IMR-90 (cell line): ENCODE measurements around the gene RBFOX1. TPM values are rescaled to one million over a fixed set of nuclear protein-coding genes. Genes with fewer than 3 reads are reported as not detected.

Experiments
- ATAC-seq: fragments of 200-7000 bp; cut with Tn5 transposase; 2 replicates; pipeline ENCODE4 v1.9.1; 2020; ENCODE audit warnings: low read depth, mild to moderate bottlenecking, moderate library complexity
- BruUV-seq: library from RNA; stranded (reverse); fragments of 400-500 nt; replicated peaks from 2 replicates; lab custom pipeline; 2021; lab: Mats Ljungman, UMichigan
- CTCF ChIA-PET: fragments of 300-600 bp; formaldehyde crosslinking; extraction: SDS; loops from one replicate; lab custom pipeline; 2021; ENCODE audit warnings: antibody characterized with exemption; lab: Yijun Ruan, JAX
- POLR2A ChIA-PET: fragments of 300-600 bp; sonication (Branson Sonifier 250); formaldehyde crosslinking; loops from one replicate; lab custom pipeline; 2022; ENCODE audit warnings: antibody characterized with exemption; ENCODE audit not compliant: unreplicated experiment; lab: Charles Lee
- DNase-seq: peaks from one replicate; pipeline ENCODE4 v3.0.0; 2013
- H2AFZ ChIP-seq: replicated peaks from 2 replicates; pipeline ENCODE3; 2013; ENCODE audit warnings: low read length, mild to moderate bottlenecking; ENCODE audit not compliant: poor library complexity
- H2AK5ac ChIP-seq: 2 replicates; pipeline ENCODE4 v1.6.1; 2013; ENCODE audit warnings: low read depth, low read length, inconsistent platforms
- H2AK9ac ChIP-seq: replicated peaks from 2 replicates; pipeline ENCODE3; 2013; ENCODE audit warnings: mild to moderate bottlenecking, low read depth, low read length, moderate library complexity; ENCODE audit not compliant: poor library complexity
- H2BK120ac ChIP-seq: 2 replicates; pipeline ENCODE4 v1.6.1; 2013; ENCODE audit warnings: low read depth, low read length, inconsistent platforms
- H2BK15ac ChIP-seq: 3 replicates; pipeline ENCODE4 v1.6.1; 2013; ENCODE audit warnings: low read depth, low read length, inconsistent platforms
- H2BK20ac ChIP-seq: 2 replicates; pipeline ENCODE4 v1.6.1; 2013; ENCODE audit warnings: low read depth, mild to moderate bottlenecking, inconsistent platforms, low read length, moderate library complexity
- H2BK5ac ChIP-seq: 2 replicates; pipeline ENCODE4 v1.6.1; 2013; ENCODE audit warnings: mild to moderate bottlenecking, low read depth, low read length, inconsistent platforms; ENCODE audit not compliant: poor library complexity, severe bottlenecking
- H3K14ac ChIP-seq: replicated peaks from 2 replicates; pipeline ENCODE4 v1.6.1; 2013; ENCODE audit warnings: low read depth, low read length, inconsistent platforms
- H3K18ac ChIP-seq: 2 replicates; pipeline ENCODE4 v1.6.1; 2013; ENCODE audit warnings: low read depth, low read length, control low read depth
- H3K23ac ChIP-seq: 2 replicates; pipeline ENCODE4 v1.6.1; 2013; ENCODE audit warnings: low read depth, low read length, inconsistent platforms
- H3K27ac ChIP-seq: 2 replicates; pipeline ENCODE4 v1.5.1; 2013; ENCODE audit warnings: mild to moderate bottlenecking, control low read depth, low read length; ENCODE audit not compliant: insufficient read depth
- H3K27me3 ChIP-seq: 2 replicates; pipeline ENCODE4 v1.6.1; 2013; ENCODE audit warnings: low read length; ENCODE audit not compliant: control insufficient read depth, insufficient read depth
- H3K36me3 ChIP-seq: 2 replicates; pipeline ENCODE4 v1.6.1; 2013; ENCODE audit warnings: low read length, mixed read lengths; ENCODE audit not compliant: control insufficient read depth, insufficient read depth
- H3K4ac ChIP-seq: 2 replicates; pipeline ENCODE4 v1.6.1; 2013; ENCODE audit warnings: low read depth, low read length, inconsistent platforms
- H3K4me1 ChIP-seq: 2 replicates; pipeline ENCODE4 v1.6.1; 2013; ENCODE audit warnings: low read length, mixed read lengths; ENCODE audit not compliant: control insufficient read depth, insufficient read depth
- H3K4me2 ChIP-seq: 2 replicates; pipeline ENCODE4 v1.6.1; 2013; ENCODE audit warnings: low read depth, mild to moderate bottlenecking, control low read depth, low read length, moderate library complexity
- H3K4me3 ChIP-seq: 2 replicates; pipeline ENCODE4 v1.5.1; 2013; ENCODE audit warnings: low read depth, mild to moderate bottlenecking, control low read depth, low read length, moderate library complexity; ENCODE audit not compliant: insufficient read depth
- H3K56ac ChIP-seq: 2 replicates; pipeline ENCODE4 v1.6.1; 2013; ENCODE audit warnings: low read length, inconsistent platforms; ENCODE audit not compliant: insufficient read depth; ENCODE audit errors: extremely low read depth
- H3K79me1 ChIP-seq, 2 experiments: 2 replicates each; pipeline ENCODE4 v1.6.1; 2013; ENCODE audit warnings: low read length in 2 of 2, inconsistent platforms in 1 of 2, low read depth in 1 of 2
- H3K9ac ChIP-seq: 2 replicates; pipeline ENCODE4 v1.6.1; 2013; ENCODE audit warnings: low read depth, low read length, control low read depth
- H3K9me1 ChIP-seq: 2 replicates; pipeline ENCODE4 v1.6.1; 2013; ENCODE audit warnings: low read length, inconsistent platforms; ENCODE audit not compliant: insufficient read depth
- H3K9me3 ChIP-seq: 2 replicates; pipeline ENCODE4 v1.6.1; 2013; ENCODE audit warnings: low read length; ENCODE audit not compliant: control insufficient read depth, insufficient read depth
- H4K20me1 ChIP-seq: 2 replicates; pipeline ENCODE4 v1.6.1; 2013; ENCODE audit warnings: low read length, inconsistent platforms; ENCODE audit not compliant: insufficient read depth
- H4K5ac ChIP-seq: 2 replicates; pipeline ENCODE4 v1.6.1; 2013; ENCODE audit warnings: mild to moderate bottlenecking, low read depth, low read length, control low read depth
- H4K8ac ChIP-seq, 2 experiments: 2 replicates each; pipeline ENCODE4 v1.6.1; 2013; ENCODE audit warnings: low read depth in 2 of 2, low read length in 2 of 2, control low read depth in 1 of 2, inconsistent platforms in 1 of 2
- H4K91ac ChIP-seq: 2 replicates; pipeline ENCODE4 v1.6.1; 2013; ENCODE audit warnings: low read depth, low read length, inconsistent platforms; ENCODE audit not compliant: insufficient read depth
- BHLHE40 ChIP-seq: fragments of 150-350 bp; IDR thresholded peaks from 2 replicates; pipeline ENCODE4 v1.6.1; 2016; ENCODE audit warnings: mild to moderate bottlenecking, low read depth, low read length
- CEBPB ChIP-seq: IDR thresholded peaks from 2 replicates; pipeline ENCODE4 v1.6.1; 2012; ENCODE audit warnings: low read depth, low read length, improper control_type of control experiment
- CHD1 ChIP-seq: IDR thresholded peaks from 2 replicates; pipeline ENCODE4 v1.6.1; 2012; ENCODE audit warnings: low read depth, low read length, improper control_type of control experiment
- FOS ChIP-seq: fragments of 150-350 bp; IDR thresholded peaks from 2 replicates; pipeline ENCODE4 v1.6.1; 2016; ENCODE audit warnings: low read depth, low read length
- MAFK ChIP-seq: IDR thresholded peaks from 2 replicates; pipeline ENCODE4 v1.6.1; 2012; ENCODE audit warnings: low read depth, low read length, improper control_type of control experiment
- MAZ ChIP-seq: IDR thresholded peaks from 2 replicates; pipeline ENCODE4 v1.6.1; 2012; ENCODE audit warnings: low read depth, mild to moderate bottlenecking, low read length, improper control_type of control experiment, moderate library complexity, borderline replicate concordance
- MXI1 ChIP-seq: IDR thresholded peaks from 2 replicates; pipeline ENCODE4 v1.6.1; 2012; ENCODE audit warnings: low read depth, mild to moderate bottlenecking, low read length, moderate library complexity, borderline replicate concordance
- NFE2L2 ChIP-seq: fragments of 150-350 bp; IDR thresholded peaks from 2 replicates; pipeline ENCODE4 v1.6.1; 2016; ENCODE audit warnings: low read depth, mild to moderate bottlenecking, low read length
- POLR2A ChIP-seq: IDR thresholded peaks from 2 replicates; pipeline ENCODE4 v1.6.1; 2012; ENCODE audit warnings: mild to moderate bottlenecking, low read depth, low read length
- RAD21 ChIP-seq: IDR thresholded peaks from 2 replicates; pipeline ENCODE4 v1.6.1; 2012; ENCODE audit warnings: low read length, improper control_type of control experiment
- RCOR1 ChIP-seq: IDR thresholded peaks from 2 replicates; pipeline ENCODE4 v1.6.1; 2012; ENCODE audit warnings: mild to moderate bottlenecking, low read length, improper control_type of control experiment; ENCODE audit not compliant: insufficient replicate concordance
- RFX5 ChIP-seq: IDR thresholded peaks from 2 replicates; pipeline ENCODE4 v1.8.0; 2012; ENCODE audit warnings: low read depth, mild to moderate bottlenecking, low read length, moderate library complexity
- SMC3 ChIP-seq: fragments of 150-350 bp; IDR thresholded peaks from 2 replicates; pipeline ENCODE4 v1.6.1; 2016; ENCODE audit warnings: low read depth, mild to moderate bottlenecking, antibody characterized with exemption, low read length, moderate library complexity
- WGBS, 2 experiments: methylation state at CpG; one replicate each; pipeline versions ENCODE4 v1.1.5 to v1.1.7; 2013; ENCODE audit warnings: missing lambda C conversion rate in 2 of 2; ENCODE audit not compliant: insufficient read length in 1 of 2; ENCODE audit errors: extremely low coverage in 2 of 2; 5-methylcytosine and 5-hydroxymethylcytosine counted together
- dilution Hi-C: fragments of 300-500 bp; cut with HindIII; formaldehyde crosslinking; loops from one replicate; pipeline ENCODE4 v1.14.3; 2018; ENCODE audit warnings: low sequenced_read_pairs; ENCODE audit not compliant: unreplicated experiment
- in situ Hi-C: fragments of 300-500 bp; cut with MboI; formaldehyde crosslinking; loops from 3 replicates; pipeline ENCODE4 v1.14.3; 2019; ENCODE audit warnings: low sequenced_read_pairs, inconsistent platforms, mixed read lengths
- intact Hi-C: fragments of 100-400 bp; cut with micrococcal nuclease; formaldehyde crosslinking; loops from 2 replicates; pipeline ENCODE4 v1.10.0; 2022
- polyA plus RNA-seq, 3 experiments: library from polyadenylated mRNA; depleted of rRNA; stranded (reverse); fragments of >200 nt; gene quantifications; 2 replicates each; pipeline ENCODE4 v1.2.3, GENCODE V29; 2012; ENCODE audit warnings: low replicate concordance in 1 of 3
- total RNA-seq: library from RNA; depleted of rRNA; stranded (reverse); fragments of >200 nt; gene quantifications from 2 replicates; pipeline ENCODE4 v1.2.3, GENCODE V29; 2012
- TF ChIP-seq, protein P1 (sequence below): conservative IDR thresholded peaks from 2 replicates; pipeline ENCODE4 v1.5.1; 2012; ENCODE audit warnings: mild to moderate bottlenecking, low read depth, low read length, improper control_type of control experiment
- TF ChIP-seq, protein P2 (sequence below): fragments of 150-350 bp; IDR thresholded peaks from 2 replicates; pipeline ENCODE4 v1.6.1; 2017; ENCODE audit warnings: mild to moderate bottlenecking, antibody characterized with exemption, low read length, low read depth
- TF ChIP-seq, protein P3 (sequence below): fragments of 150-350 bp; IDR thresholded peaks from 2 replicates; pipeline ENCODE4 v1.6.1; 2016; ENCODE audit warnings: low read depth, mild to moderate bottlenecking, low read length, moderate library complexity, borderline replicate concordance

The RBFOX1 gene
- total and polyA plus RNA-seq, 2 of the 4 experiments (the other 2 are of a cell fraction) = not detected

DNA sequence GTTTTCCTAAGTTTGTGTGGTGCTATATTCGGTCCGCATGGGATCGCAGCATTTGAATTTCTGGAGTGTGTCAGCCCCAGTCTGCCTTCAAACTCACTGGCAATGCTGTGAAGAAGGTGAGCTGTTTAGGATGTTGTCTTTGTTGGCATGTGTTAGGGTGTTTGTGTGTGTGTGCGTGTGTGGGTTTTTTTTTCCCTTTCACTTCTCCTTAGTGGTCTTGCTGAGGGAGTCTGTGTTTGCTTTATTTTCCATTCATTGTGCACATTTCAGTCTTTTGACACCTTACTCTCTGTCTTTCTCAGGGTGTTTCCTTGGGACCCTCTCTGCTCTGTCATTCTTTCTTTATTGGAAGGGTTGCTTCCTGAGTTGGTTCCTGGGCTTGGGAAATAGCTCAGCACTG lies 27.7 kb upstream of the RBFOX1 start:
- BruUV-seq = no TSS peak
- no peak for DNase-seq
- Histone ChIP-seq H3K27ac (no peak overlapping the region), H3K18ac (no peak overlapping the region), H2BK120ac (no peak overlapping the region), H3K79me1 (no peaks in the 10 kb centered on the region), H3K56ac (no peak overlapping the region), H2AFZ (no peak overlapping the region), H4K5ac (no peak overlapping the region), H4K20me1 (no peaks in the 10 kb centered on the region), H3K27me3 (no peaks in the 10 kb centered on the region), H2BK5ac (no peak overlapping the region), H3K4me1 (no peaks in the 10 kb centered on the region), H3K4me2 (no peak overlapping the region), H4K8ac (no peak overlapping the region), H3K4me3 (no peak overlapping the region), H3K14ac (no peak overlapping the region), H4K91ac (no peak overlapping the region), H3K36me3 (no peaks in the 10 kb centered on the region), H2BK15ac (no peak overlapping the region), H3K4ac (no peak overlapping the region), H2BK20ac (no peak overlapping the region), H3K9me1 (no peaks in the 10 kb centered on the region), H2AK9ac (no peak overlapping the region), H3K9me3 (peaks cover 8% of the 10 kb centered on the region), H2AK5ac (no peak overlapping the region), H3K9ac (no peak overlapping the region), H3K23ac (no peak overlapping the region)
- dilution Hi-C loops (no loop called here), in situ Hi-C loops (no loop called here), intact Hi-C loops (no loop called here)
- POLR2A ChIA-PET = no interaction called here
- WGBS, 2 experiments = no CpG with 5 or more reads among the region's 4 CpGs
- CTCF ChIA-PET = no interaction called here
- ATAC-seq = no peak
- no peak for TF ChIP-seq RAD21
- TF ChIP-seq SMC3 = no peak
- TF ChIP-seq MAFK = no peak
- TF ChIP-seq RCOR1 = no peak
- no peak for TF ChIP-seq MXI1
- TF ChIP-seq MAZ = no peak
- TF ChIP-seq BHLHE40 = no peak
- no peak for TF ChIP-seq CHD1
- no peak for TF ChIP-seq NFE2L2
- TF ChIP-seq POLR2A = no peak
- TF ChIP-seq RFX5 = no peak
- TF ChIP-seq CEBPB = no peak
- TF ChIP-seq, protein P1, sequence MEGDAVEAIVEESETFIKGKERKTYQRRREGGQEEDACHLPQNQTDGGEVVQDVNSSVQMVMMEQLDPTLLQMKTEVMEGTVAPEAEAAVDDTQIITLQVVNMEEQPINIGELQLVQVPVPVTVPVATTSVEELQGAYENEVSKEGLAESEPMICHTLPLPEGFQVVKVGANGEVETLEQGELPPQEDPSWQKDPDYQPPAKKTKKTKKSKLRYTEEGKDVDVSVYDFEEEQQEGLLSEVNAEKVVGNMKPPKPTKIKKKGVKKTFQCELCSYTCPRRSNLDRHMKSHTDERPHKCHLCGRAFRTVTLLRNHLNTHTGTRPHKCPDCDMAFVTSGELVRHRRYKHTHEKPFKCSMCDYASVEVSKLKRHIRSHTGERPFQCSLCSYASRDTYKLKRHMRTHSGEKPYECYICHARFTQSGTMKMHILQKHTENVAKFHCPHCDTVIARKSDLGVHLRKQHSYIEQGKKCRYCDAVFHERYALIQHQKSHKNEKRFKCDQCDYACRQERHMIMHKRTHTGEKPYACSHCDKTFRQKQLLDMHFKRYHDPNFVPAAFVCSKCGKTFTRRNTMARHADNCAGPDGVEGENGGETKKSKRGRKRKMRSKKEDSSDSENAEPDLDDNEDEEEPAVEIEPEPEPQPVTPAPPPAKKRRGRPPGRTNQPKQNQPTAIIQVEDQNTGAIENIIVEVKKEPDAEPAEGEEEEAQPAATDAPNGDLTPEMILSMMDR = no peak
- TF ChIP-seq, protein P2, sequence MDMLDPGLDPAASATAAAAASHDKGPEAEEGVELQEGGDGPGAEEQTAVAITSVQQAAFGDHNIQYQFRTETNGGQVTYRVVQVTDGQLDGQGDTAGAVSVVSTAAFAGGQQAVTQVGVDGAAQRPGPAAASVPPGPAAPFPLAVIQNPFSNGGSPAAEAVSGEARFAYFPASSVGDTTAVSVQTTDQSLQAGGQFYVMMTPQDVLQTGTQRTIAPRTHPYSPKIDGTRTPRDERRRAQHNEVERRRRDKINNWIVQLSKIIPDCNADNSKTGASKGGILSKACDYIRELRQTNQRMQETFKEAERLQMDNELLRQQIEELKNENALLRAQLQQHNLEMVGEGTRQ = no peak
- TF ChIP-seq FOS = no peak
- TF ChIP-seq, protein P3, sequence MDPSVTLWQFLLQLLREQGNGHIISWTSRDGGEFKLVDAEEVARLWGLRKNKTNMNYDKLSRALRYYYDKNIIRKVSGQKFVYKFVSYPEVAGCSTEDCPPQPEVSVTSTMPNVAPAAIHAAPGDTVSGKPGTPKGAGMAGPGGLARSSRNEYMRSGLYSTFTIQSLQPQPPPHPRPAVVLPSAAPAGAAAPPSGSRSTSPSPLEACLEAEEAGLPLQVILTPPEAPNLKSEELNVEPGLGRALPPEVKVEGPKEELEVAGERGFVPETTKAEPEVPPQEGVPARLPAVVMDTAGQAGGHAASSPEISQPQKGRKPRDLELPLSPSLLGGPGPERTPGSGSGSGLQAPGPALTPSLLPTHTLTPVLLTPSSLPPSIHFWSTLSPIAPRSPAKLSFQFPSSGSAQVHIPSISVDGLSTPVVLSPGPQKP = no peak
